HG02610 (cell line): ENCODE measurements around the gene KRTAP5-9.
"Not testable (repeated sequence)": the region's sequence is repeated elsewhere in the genome, so short reads cannot be mapped to it uniquely, and the experiment has no call there.

Source experiments
- ATAC-seq: cut with Tn5 transposase; IDR thresholded peaks from one replicate; pipeline ENCODE4 v1.9.1; 2021; ENCODE audit warnings: mild to moderate bottlenecking, moderate library complexity; ENCODE audit not compliant: unreplicated experiment

Gene KRTAP5-9

GRCh38 chr11:71548120-71548519, at the start of gene KRTAP5-9:
Gene KRTAP5-9 (plus strand): TSS chr11:71548420. CDS start chr11:71548658, 238 bp downstream.
- ATAC-seq, result no peak

GRCh38 chr11:71499125-71499524, 49.1 kb upstream of the KRTAP5-9 start:
- no peak for ATAC-seq

GRCh38 chr11:71499546-71499945, 48.7 kb upstream of the KRTAP5-9 start:
- no peak for ATAC-seq

GRCh38 chr11:71500601-71501021, 47.6 kb upstream of the KRTAP5-9 start:
- ATAC-seq, result no peak

GRCh38 chr11:71501071-71501985, 46.9 kb upstream of the KRTAP5-9 start:
- ATAC-seq, result no peak

GRCh38 chr11:71502026-71502425, 46.2 kb upstream of the KRTAP5-9 start:
- no peak for ATAC-seq

GRCh38 chr11:71502871-71503435, 45.3 kb upstream of the KRTAP5-9 start:
- no peak for ATAC-seq

GRCh38 chr11:71504531-71504930, 43.7 kb upstream of the KRTAP5-9 start:
- ATAC-seq, result no peak

GRCh38 chr11:71505001-71505400, 43.2 kb upstream of the KRTAP5-9 start:
- no peak for ATAC-seq

GRCh38 chr11:71505781-71506180, 42.4 kb upstream of the KRTAP5-9 start:
- ATAC-seq, result no peak

- no peak for ATAC-seq
Observed at GRCh38 chr11:71507102-71507501, 41.1 kb upstream of the KRTAP5-9 start.

GRCh38 chr11:71518506-71519471, 29.4 kb upstream of the KRTAP5-9 start:
- no peak for ATAC-seq

- no peak for ATAC-seq
Observed at GRCh38 chr11:71519546-71519945, 28.7 kb upstream of the KRTAP5-9 start.

GRCh38 chr11:71525188-71525937, 22.9 kb upstream of the KRTAP5-9 start:
- no peak for ATAC-seq

GRCh38 chr11:71525938-71526495, 22.2 kb upstream of the KRTAP5-9 start:
- no peak for ATAC-seq

GRCh38 chr11:71526796-71527575, 21.2 kb upstream of the KRTAP5-9 start, which contains the start of gene KRTAP5-7:
Gene KRTAP5-7 (plus strand): TSS chr11:71527267. CDS start chr11:71527301, 34 bp downstream.
- ATAC-seq, result not testable (repeated sequence)

GRCh38 chr11:71527576-71528210, 20.5 kb upstream of the KRTAP5-9 start:
- ATAC-seq, result no peak

GRCh38 chr11:71530602-71531001, 17.6 kb upstream of the KRTAP5-9 start:
- ATAC-seq, result no peak
